CD14-positive monocyte (primary cell): ENCODE data around the gene KCNMA1. TPM values are rescaled to one million over a fixed set of nuclear protein-coding genes. Genes with fewer than 3 reads are reported as not detected.

Experiments used
- DNase-seq, 3 donors: peaks; one replicate each; pipeline ENCODE4 v3.0.0-alpha.2; 2011 to 2022
- H2AFZ ChIP-seq: 2 replicates; pipeline ENCODE4 v1.6.0; 2012; ENCODE audit warnings: mild to moderate bottlenecking, low read depth, low read length, inconsistent platforms; ENCODE audit not compliant: insufficient read depth, poor library complexity, severe bottlenecking
- H3K27ac ChIP-seq, 2 donors: 1 replicate in 1 of 2; 2 replicates in 1 of 2; pipeline ENCODE4 v1.5.1; 2012 to 2013; ENCODE audit warnings: low read length in 2 of 2, control low read depth in 1 of 2, inconsistent platforms in 1 of 2, low read depth in 1 of 2, mild to moderate bottlenecking in 1 of 2
- H3K27me3 ChIP-seq, 2 donors: one replicate each; pipeline versions ENCODE4 v1.6.0 to v1.6.1; 2011 to 2013; ENCODE audit warnings: low read length in 2 of 2; ENCODE audit not compliant: control insufficient read depth in 2 of 2, insufficient read depth in 2 of 2
- H3K36me3 ChIP-seq, 2 donors: replicated peaks in 1 of 2; 1 replicate in 1 of 2; 2 replicates in 1 of 2; pipeline versions ENCODE4 v1.5.1 to v1.6.1; 2012 to 2013; ENCODE audit warnings: low read length in 2 of 2, control low read depth in 1 of 2, inconsistent platforms in 1 of 2, mild to moderate bottlenecking in 1 of 2; ENCODE audit not compliant: insufficient read depth in 2 of 2, control insufficient read depth in 1 of 2
- H3K4me1 ChIP-seq, 2 donors: 1 replicate in 1 of 2; 2 replicates in 1 of 2; pipeline versions ENCODE4 v1.5.1 to v1.6.1; 2012 to 2013; ENCODE audit warnings: low read length in 2 of 2, control low read depth in 1 of 2, inconsistent platforms in 1 of 2, mild to moderate bottlenecking in 1 of 2, moderate library complexity in 1 of 2; ENCODE audit not compliant: insufficient read depth in 2 of 2, control insufficient read depth in 1 of 2
- H3K4me2 ChIP-seq: replicated peaks from 2 replicates; pipeline ENCODE3; 2012; ENCODE audit warnings: low read length, moderate library complexity, mild to moderate bottlenecking; ENCODE audit not compliant: poor library complexity, severe bottlenecking; ENCODE audit errors: extremely low read depth
- H3K4me3 ChIP-seq, 3 experiments: fragments of 200-600 bp in 1 of 3; sonication (generic) in 1 of 3; replicated peaks in 1 of 3; 1 replicate in 2 of 3; 2 replicates in 1 of 3; pipeline ENCODE4 v1.5.1; 2011 to 2013; ENCODE audit warnings: low read length in 3 of 3, mild to moderate bottlenecking in 3 of 3, control low read depth in 2 of 3, low read depth in 2 of 3, inconsistent platforms in 1 of 3, moderate library complexity in 1 of 3
- H3K79me2 ChIP-seq: 2 replicates; pipeline ENCODE4 v1.6.0; 2012; ENCODE audit warnings: mild to moderate bottlenecking, control low read depth, inconsistent platforms, low read length, moderate library complexity; ENCODE audit not compliant: insufficient read depth
- H3K9ac ChIP-seq: 2 replicates; pipeline ENCODE4 v1.6.0; 2017; ENCODE audit warnings: low read length, mild to moderate bottlenecking; ENCODE audit not compliant: insufficient read depth, poor library complexity, severe bottlenecking
- H3K9me3 ChIP-seq, 2 donors: replicated peaks in 1 of 2; 1 replicate in 1 of 2; 2 replicates in 1 of 2; pipeline versions ENCODE4 v1.5.1 to v1.6.1; 2012 to 2013; ENCODE audit warnings: low read length in 2 of 2, control low read depth in 1 of 2; ENCODE audit not compliant: control insufficient read depth in 1 of 2, insufficient read depth in 1 of 2
- H4K20me1 ChIP-seq: 2 replicates; pipeline ENCODE4 v1.6.0; 2012; ENCODE audit warnings: mild to moderate bottlenecking, low read length, control low read depth, moderate library complexity; ENCODE audit not compliant: insufficient read depth
- H3K27ac Mint-ChIP-seq, 7 donors: one replicate each; pipeline ENCODE4 v1.8.0; 2020; ENCODE audit warnings: mild to moderate bottlenecking in 7 of 7, mixed read lengths in 7 of 7, moderate library complexity in 6 of 7, inconsistent platforms in 2 of 7
- H3K27me3 Mint-ChIP-seq, 3 donors: one replicate each; pipeline ENCODE4 v1.8.0; 2021 to 2022; ENCODE audit warnings: low read depth in 3 of 3, mild to moderate bottlenecking in 3 of 3, mixed read lengths in 3 of 3, moderate library complexity in 3 of 3, inconsistent platforms in 1 of 3
- H3K36me3 Mint-ChIP-seq, 2 donors: one replicate each; pipeline ENCODE4 v1.8.0; 2020; ENCODE audit warnings: mixed read lengths in 2 of 2, inconsistent platforms in 1 of 2, mild to moderate bottlenecking in 1 of 2
- H3K4me1 Mint-ChIP-seq: one replicate; pipeline ENCODE4 v1.8.0; 2020; ENCODE audit warnings: mild to moderate bottlenecking, mixed read lengths
- H3K4me3 Mint-ChIP-seq, 2 donors: one replicate each; pipeline ENCODE4 v1.8.0; 2020; ENCODE audit warnings: mild to moderate bottlenecking in 2 of 2, mixed read lengths in 2 of 2, moderate library complexity in 1 of 2
- H3K9me3 Mint-ChIP-seq, 7 donors: one replicate each; pipeline ENCODE4 v1.8.0; 2020 to 2022; ENCODE audit warnings: mixed read lengths in 7 of 7, mild to moderate bottlenecking in 6 of 7, moderate library complexity in 6 of 7, inconsistent platforms in 2 of 7
- CTCF ChIP-seq: fragments of 200-600 bp; IDR thresholded peaks from one replicate; pipeline ENCODE4 v1.8.0; 2022; ENCODE audit warnings: antibody characterized with exemption, mild to moderate bottlenecking
- WGBS: methylation state at CpG from one replicate; pipeline ENCODE4 v1.1.5; 2013; ENCODE audit warnings: missing lambda C conversion rate; ENCODE audit not compliant: insufficient coverage; 5-methylcytosine and 5-hydroxymethylcytosine counted together
- intact Hi-C, 2 donors: fragments of 100-400 bp; cut with micrococcal nuclease; formaldehyde crosslinking; loops; one replicate each; pipeline versions ENCODE4 v1.15.0 to v1.15.1; 2023
- polyA plus RNA-seq, 3 donors: library from polyadenylated mRNA; depleted of rRNA in 1 of 3; unstranded in 2 of 3; stranded (reverse) in 1 of 3; fragments of 300-500 nt in 2 of 3; fragments of >200 nt in 1 of 3; fragmentation: Illumina TruSeq in 2 of 3; gene quantifications; 1 replicate in 2 of 3; 2 replicates in 1 of 3; pipeline ENCODE4 v1.2.3, GENCODE V29; 2012 to 2021

KCNMA1 gene
- polyA plus RNA-seq, 3 donors, result 0.11 to 1.0 TPM; not detected in 1

DNA sequence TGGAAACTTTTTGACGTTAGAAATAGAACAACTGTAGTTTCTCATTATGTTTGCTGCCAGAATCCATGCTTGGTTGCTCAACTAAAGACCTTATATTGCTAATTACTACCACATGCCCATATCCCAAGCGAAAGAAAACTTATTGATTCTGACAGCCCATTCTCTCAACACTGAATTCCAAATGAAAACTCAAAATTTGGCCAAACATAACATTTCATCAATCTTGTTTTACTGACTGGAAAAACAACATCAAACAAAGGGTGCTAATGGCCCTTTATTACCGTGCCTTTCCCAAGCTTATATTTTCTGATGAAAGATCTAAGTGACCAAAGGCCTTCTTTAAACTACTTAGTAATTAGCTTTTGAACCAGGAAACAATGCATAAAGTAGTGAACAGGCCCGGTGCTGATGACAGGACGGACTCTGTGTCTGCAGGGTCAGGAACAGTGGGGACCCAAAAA is 531.8 kb downstream of the KCNMA1 start:
- DNase-seq, result no peak
- Histone ChIP-seq H3K79me2 (no peaks in the 10 kb centered on the region), H4K20me1 (no peaks in the 10 kb centered on the region), H3K4me1 (no peaks in the 10 kb centered on the region), H3K27me3 (no peaks in the 10 kb centered on the region), H3K9me3 (no peaks in the 10 kb centered on the region), H3K4me2 (no peak overlapping the region), H2AFZ (no peak overlapping the region), H3K36me3 (no peaks in the 10 kb centered on the region), H3K27ac (no peak overlapping the region), H3K9ac (no peak overlapping the region), H3K4me3 (no peak overlapping the region)
- peaks cover 2 to 12% (median 8%) of the 10 kb centered on the region in 3 donors for H3K27me3 Mint-ChIP-seq
- intact Hi-C loops, result no loop called here
- no peak for TF ChIP-seq CTCF
- H3K4me3 Mint-ChIP-seq, result no peak overlapping the region
- no peak overlapping the region for H3K27ac Mint-ChIP-seq
- H3K4me1 Mint-ChIP-seq, result no peaks in the 10 kb centered on the region
- peaks cover 0 to 1% (median 0%) of the 10 kb centered on the region in 7 donors for H3K9me3 Mint-ChIP-seq
- WGBS, result 91% methylated on average over 4 of the region's 5 CpGs
- H3K36me3 Mint-ChIP-seq, result no peaks in the 10 kb centered on the region

DNA sequence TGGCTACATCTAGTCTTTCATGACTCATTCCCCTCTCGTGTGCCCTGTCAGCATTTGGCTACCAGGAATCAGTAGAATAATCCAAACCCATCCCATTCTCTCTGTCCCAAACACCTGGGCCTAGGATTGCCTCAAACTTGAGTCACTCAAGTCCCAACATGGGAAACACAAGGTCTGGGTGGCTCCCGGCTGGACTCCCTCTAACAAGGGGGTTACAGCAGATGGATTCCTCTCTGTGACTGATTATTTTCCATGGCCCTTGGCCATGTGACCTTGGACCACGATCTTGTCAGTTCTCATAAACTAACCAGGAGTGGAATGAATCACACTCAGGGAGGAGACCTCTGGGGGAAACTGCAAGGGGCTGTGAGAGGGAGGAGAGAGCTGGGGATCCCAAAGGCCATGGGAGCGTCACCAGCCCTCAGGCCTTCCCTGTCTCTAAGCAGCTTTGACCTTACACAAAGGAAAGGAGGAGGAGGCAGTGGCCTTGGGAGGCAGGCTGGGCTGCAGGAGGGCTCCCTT is 533.1 kb downstream of the KCNMA1 start:
- Mint-ChIP-seq H3K4me1 (no peaks in the 10 kb centered on the region), H3K27ac (no peak overlapping the region), H3K36me3 (no peaks in the 10 kb centered on the region), H3K9me3 (peaks cover 0 to 1% (median 0%) of the 10 kb centered on the region in 7 donors), H3K4me3 (no peak overlapping the region), H3K27me3 (peaks cover 2 to 12% (median 8%) of the 10 kb centered on the region in 3 donors)
- H3K9me3 ChIP-seq, result no peaks in the 10 kb centered on the region
- no peak overlapping the region for H2AFZ ChIP-seq
- H3K4me2 ChIP-seq, result no peak overlapping the region
- 80% methylated on average over 2 of the region's 4 CpGs for WGBS
- no peaks in the 10 kb centered on the region for H3K79me2 ChIP-seq
- no peak overlapping the region for H3K9ac ChIP-seq
- H3K27me3 ChIP-seq, result no peaks in the 10 kb centered on the region
- H4K20me1 ChIP-seq, result no peaks in the 10 kb centered on the region
- no peak for TF ChIP-seq CTCF
- no peaks in the 10 kb centered on the region for H3K4me1 ChIP-seq
- no peak for DNase-seq
- no peak overlapping the region for H3K27ac ChIP-seq
- intact Hi-C loops, result no loop called here
- H3K4me3 ChIP-seq, result no peak overlapping the region
- no peaks in the 10 kb centered on the region for H3K36me3 ChIP-seq
